GM12878 (cell line): ENCODE measurements around the gene THSD4. TPM values are rescaled to one million over a fixed set of nuclear protein-coding genes. Genes with fewer than 3 reads are reported as not detected.
A peak's percentile ranks its signal among the peaks of the same experiment; 100 is the strongest.

Experiments used
- ATAC-seq: fragments of 200-7000 bp; cut with Tn5 transposase; 3 replicates; pipeline ENCODE4 v1.9.1; 2020; ENCODE audit warnings: mild to moderate bottlenecking, moderate library complexity
- BruUV-seq: library from RNA; stranded (reverse); fragments of 400-500 nt; replicated peaks from 2 replicates; lab custom pipeline; 2021; lab: Mats Ljungman, UMichigan
- CTCF ChIA-PET: fragments of 300-600 bp; sonication (Branson Sonifier 250); formaldehyde crosslinking; extraction: SDS; loops from one replicate; lab custom pipeline; 2021; ENCODE audit warnings: inconsistent platforms; lab: Yijun Ruan, JAX
- POLR2A ChIA-PET: fragments of 350-600 bp; formaldehyde crosslinking; extraction: SDS; loops from one replicate; lab custom pipeline; 2021; ENCODE audit warnings: inconsistent platforms; lab: Charles Lee
- RAD21 ChIA-PET: fragments of 300-600 bp; sonication (Branson Sonifier 250); formaldehyde crosslinking; loops from one replicate; lab custom pipeline; 2023; ENCODE audit warnings: antibody characterized with exemption; ENCODE audit not compliant: unreplicated experiment; lab: Charles Lee
- SMC1A ChIA-PET: fragments of 300-600 bp; sonication (Branson Sonifier 250); formaldehyde crosslinking; loops from one replicate; lab custom pipeline; 2023; ENCODE audit not compliant: unreplicated experiment, uncharacterized antibody; lab: Charles Lee
- DNase-seq: peaks from one replicate; pipeline ENCODE4 v3.0.0-alpha.2; 2011; ENCODE audit warnings: low read depth, low spot score
- FAIRE-seq: peaks from 3 replicates; lab custom pipeline; 2011; peaks lifted over from hg19 to GRCh38; lab: Jason Lieb, UNC
- H2AFZ ChIP-seq: 2 replicates; pipeline ENCODE4 v1.6.0; 2011; ENCODE audit warnings: low read depth, low read length, control low read depth; ENCODE audit not compliant: control insufficient read depth
- H3K27ac ChIP-seq: 2 replicates; pipeline ENCODE4 v1.5.1; 2011; ENCODE audit warnings: control low read depth; ENCODE audit not compliant: control insufficient read depth, insufficient read depth
- H3K27me3 ChIP-seq, 2 experiments: replicated peaks in 1 of 2; 2 replicates each; pipeline versions ENCODE4 v1.6.0 to v1.6.1; 2011; ENCODE audit warnings: low read length in 1 of 2; ENCODE audit not compliant: control insufficient read depth in 2 of 2, insufficient read depth in 2 of 2
- H3K36me3 ChIP-seq, 2 experiments: 2 replicates each; pipeline ENCODE4 v1.5.1; 2011; ENCODE audit warnings: low read length in 1 of 2; ENCODE audit not compliant: control insufficient read depth in 2 of 2, insufficient read depth in 2 of 2
- H3K4me1 ChIP-seq: 2 replicates; pipeline ENCODE4 v1.6.1; 2011; ENCODE audit warnings: mild to moderate bottlenecking, low read length, moderate library complexity, mixed read lengths; ENCODE audit not compliant: control insufficient read depth, insufficient read depth
- H3K4me2 ChIP-seq: 2 replicates; pipeline ENCODE4 v1.6.0; 2011; ENCODE audit warnings: control low read depth; ENCODE audit not compliant: control insufficient read depth, insufficient read depth
- H3K4me3 ChIP-seq: fragments of 200-600 bp; sonication (generic); 2 replicates; pipeline ENCODE4 v1.5.1; 2016
- H3K79me2 ChIP-seq: 2 replicates; pipeline ENCODE4 v1.6.0; 2011; ENCODE audit warnings: low read length; ENCODE audit not compliant: control insufficient read depth, insufficient read depth
- H3K9ac ChIP-seq: 2 replicates; pipeline ENCODE4 v1.8.0; 2011; ENCODE audit warnings: low read length, control low read depth, mixed read lengths; ENCODE audit not compliant: control insufficient read depth, insufficient read depth
- H3K9me3 ChIP-seq: replicated peaks from 3 replicates; pipeline ENCODE4 v1.5.1; 2011; ENCODE audit warnings: mild to moderate bottlenecking, low read length; ENCODE audit not compliant: control insufficient read depth, insufficient read depth
- H4K20me1 ChIP-seq: 2 replicates; pipeline ENCODE4 v1.6.0; 2011; ENCODE audit not compliant: control insufficient read depth, insufficient read depth
- BCL3 ChIP-seq: IDR thresholded peaks from 2 replicates; pipeline ENCODE4 v1.6.1; 2011; ENCODE audit warnings: borderline replicate concordance, low read depth, mild to moderate bottlenecking, moderate library complexity, low read length; ENCODE audit not compliant: insufficient read depth, poor library complexity, severe bottlenecking
- CTCF ChIP-seq, 3 experiments: IDR thresholded peaks in 2 of 3; conservative IDR thresholded peaks in 1 of 3; 2 replicates each; pipeline ENCODE4 v1.5.1; 2011; ENCODE audit warnings: low read depth in 3 of 3, low read length in 3 of 3, mild to moderate bottlenecking in 3 of 3, control low read depth in 2 of 3, moderate library complexity in 2 of 3, inconsistent platforms in 1 of 3, mixed read lengths in 1 of 3; ENCODE audit not compliant: control insufficient read depth in 2 of 3, insufficient read depth in 1 of 3; ENCODE audit errors: extremely low read depth in 1 of 3
- E2F8 ChIP-seq: fragments of 450-650 bp; IDR thresholded peaks from 2 replicates; pipeline ENCODE4 v1.6.1; 2018; ENCODE audit warnings: mild to moderate bottlenecking, low read depth, moderate library complexity; ENCODE audit not compliant: partially characterized antibody
- ESRRA ChIP-seq: IDR thresholded peaks from 2 replicates; pipeline ENCODE4 v1.6.1; 2012; ENCODE audit warnings: mild to moderate bottlenecking, low read length, improper control_type of control experiment
- HDAC2 ChIP-seq: fragments of 200-600 bp; sonication (generic); IDR thresholded peaks from 2 replicates; pipeline ENCODE4 v1.6.1; 2017
- IKZF1 ChIP-seq: fragments of 450-650 bp; conservative IDR thresholded peaks from 2 replicates; pipeline ENCODE4 v1.6.1; 2017; ENCODE audit warnings: antibody characterized with exemption, mild to moderate bottlenecking
- NFIC ChIP-seq: IDR thresholded peaks from 2 replicates; pipeline ENCODE4 v1.6.1; 2012; ENCODE audit warnings: low read depth, mild to moderate bottlenecking, inconsistent platforms, low read length, moderate library complexity
- NFXL1 ChIP-seq: fragments of 450-650 bp; IDR thresholded peaks from 2 replicates; pipeline ENCODE4 v1.6.1; 2017; ENCODE audit warnings: antibody characterized with exemption, mild to moderate bottlenecking, borderline replicate concordance
- RAD21 ChIP-seq: IDR thresholded peaks from 2 replicates; pipeline ENCODE4 v1.6.1; 2011; ENCODE audit warnings: mild to moderate bottlenecking, low read depth, low read length, moderate library complexity; ENCODE audit not compliant: insufficient read depth
- RBBP5 ChIP-seq: fragments of 200-600 bp; sonication (generic); conservative IDR thresholded peaks from 2 replicates; pipeline ENCODE4 v1.6.1; 2016
- RELA ChIP-seq: fragments of 450-650 bp; IDR thresholded peaks from 2 replicates; pipeline ENCODE4 v1.8.0; 2014; ENCODE audit warnings: borderline replicate concordance; ENCODE audit not compliant: partially characterized antibody
- SIX5 ChIP-seq: IDR thresholded peaks from 2 replicates; pipeline ENCODE4 v1.6.1; 2011; ENCODE audit warnings: mild to moderate bottlenecking, low read depth, low read length, moderate library complexity; ENCODE audit not compliant: severe bottlenecking
- SMC3 ChIP-seq: IDR thresholded peaks from 2 replicates; pipeline ENCODE4 v1.6.1; 2011; ENCODE audit warnings: low read length, improper control_type of control experiment, borderline replicate concordance
- YY1 ChIP-seq: IDR thresholded peaks from 2 replicates; pipeline ENCODE4 v1.6.1; 2011; ENCODE audit warnings: low read depth, mild to moderate bottlenecking, low read length
- WGBS: methylation state at CpG from one replicate; pipeline ENCODE4 v1.1.6; 2016; ENCODE audit warnings: low lambda C conversion rate; ENCODE audit not compliant: insufficient replicate concordance, insufficient coverage; ENCODE audit errors: missing lambda C conversion rate; 5-methylcytosine and 5-hydroxymethylcytosine counted together
- in situ Hi-C: fragments of 300-500 bp; cut with MboI; formaldehyde crosslinking; loops from 9 replicates; pipeline ENCODE4 v1.14.3; 2018; ENCODE audit warnings: mixed read lengths
- intact Hi-C: fragments of 100-400 bp; cut with micrococcal nuclease; formaldehyde crosslinking; loops from one replicate; pipeline ENCODE4 v1.14.2; 2022; ENCODE audit not compliant: unreplicated experiment
- polyA plus RNA-seq, 11 experiments: library from polyadenylated mRNA; depleted of rRNA in 4 of 11; unstranded in 6 of 11; stranded (reverse) in 5 of 11; fragments of >200 nt; fragmentation: Nextera tagmentation in 4 of 11; fragmentation: Illumina TruSeq in 1 of 11; extraction: Ambion mirVana in 4 of 11; extraction: Trizol in 1 of 11; gene quantifications; 1 replicate in 1 of 11; 2 replicates in 10 of 11; pipeline versions ENCODE4 v1.2.1 to v1.2.3, GENCODE V29; 2011 to 2016; ENCODE audit warnings: inconsistent platforms in 2 of 11, missing spikeins in 2 of 11, low read depth in 1 of 11
- total RNA-seq, 4 experiments: library from RNA; depleted of rRNA in 3 of 4; stranded (reverse); fragments of >200 nt in 3 of 4; fragmentation: Illumina TruSeq in 1 of 4; extraction: Trizol in 1 of 4; gene quantifications; 2 replicates each; pipeline versions ENCODE4 v1.2.1 to v1.2.3, GENCODE V29; 2013 to 2021
- TF ChIP-seq, protein P1 (sequence below): IDR thresholded peaks from 2 replicates; pipeline ENCODE4 v1.6.1; 2011; ENCODE audit warnings: low read depth, low read length, improper control_type of control experiment, borderline replicate concordance

The THSD4 gene
- total and polyA plus RNA-seq, 10 of the 15 experiments (the other 5 are each of a cell fraction or from before 2014, with no cell fraction given): 0.04 to 0.13 (median 0.05) TPM; not detected in 7

GRCh38 chr15:71448688-71449114, 333.4 kb downstream of the THSD4 start:
- no peaks in the 10 kb centered on the region for H3K4me1 ChIP-seq
- no TSS peak for BruUV-seq
- H3K36me3 ChIP-seq: no peaks in the 10 kb centered on the region
- intact Hi-C loops: loop anchor here (1.0 to 2.0 kb wide), 3 partner anchors 203 to 352 kb away; no protein-coding TSS in a partner anchor
- ATAC-seq (peak; percentile 51; the same call in 1 of the 3 replicates), FAIRE-seq (peak; percentile 70), DNase-seq (no peak)
- ChIA-PET CTCF (interaction anchor here (1.0 to 1.5 kb wide), 2 partner anchors 8 to 12 kb away, joined by 5 read pairs; no protein-coding TSS in a partner anchor), SMC1A (no interaction called here), POLR2A (no interaction called here), RAD21 (no interaction called here)
- no peaks in the 10 kb centered on the region for H3K79me2 ChIP-seq
- no peaks in the 10 kb centered on the region; a peak in 1 of 4 replicates for H3K27me3 ChIP-seq
- WGBS: 0% methylated on average over 2 of the region's 2 CpGs
- H2AFZ ChIP-seq: no peak overlapping the region
- no peaks in the 10 kb centered on the region for H3K9me3 ChIP-seq
- H3K27ac ChIP-seq: no peak overlapping the region
- in situ Hi-C loops: loop anchor here (25.0 kb wide), 2 partner anchors 336 to 486 kb away; partner anchors contain the start of gene THSD4
- TF ChIP-seq RELA (no peak), NFXL1 (no peak), SMC3 (peak; percentile 75; the same call in 1 of the 2 replicates), RBBP5 (no peak), SIX5 (peak; percentile 24), HDAC2 (no peak), NFIC (no peak), BCL3 (no peak), IKZF1 (no peak), YY1 (no peak), CTCF (IDR thresholded peaks at IDR 0.05 in 2 of 3, conservative IDR thresholded peaks at IDR 0.05 in 1 of 3; ENCODE audit: control insufficient read depth in 2 of 3, extremely low read depth in 1 of 3, insufficient read depth in 1 of 3, low read depth in 3 of 3, low read length in 3 of 3) (peak; percentile 74 to 93 (median 80)), RAD21 (peak; percentile 90), E2F8 (no peak), ESRRA (no peak)
- TF ChIP-seq, protein P1, sequence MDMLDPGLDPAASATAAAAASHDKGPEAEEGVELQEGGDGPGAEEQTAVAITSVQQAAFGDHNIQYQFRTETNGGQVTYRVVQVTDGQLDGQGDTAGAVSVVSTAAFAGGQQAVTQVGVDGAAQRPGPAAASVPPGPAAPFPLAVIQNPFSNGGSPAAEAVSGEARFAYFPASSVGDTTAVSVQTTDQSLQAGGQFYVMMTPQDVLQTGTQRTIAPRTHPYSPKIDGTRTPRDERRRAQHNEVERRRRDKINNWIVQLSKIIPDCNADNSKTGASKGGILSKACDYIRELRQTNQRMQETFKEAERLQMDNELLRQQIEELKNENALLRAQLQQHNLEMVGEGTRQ: no peak
- H3K4me2 ChIP-seq: no peak overlapping the region
- no peak overlapping the region for H3K9ac ChIP-seq
- H4K20me1 ChIP-seq: no peaks in the 10 kb centered on the region
- no peak overlapping the region for H3K4me3 ChIP-seq
